Activated CD8-positive, alpha-beta memory T cell treated with anti-CD3 and anti-CD28 coated beads, Interleukin-2, amount 50 U/mL, for 1 hour (primary cell): ENCODE results near the gene GGNBP2.
"Not testable (repeated sequence)": the region's sequence is repeated elsewhere in the genome, so short reads cannot be mapped to it uniquely, and the experiment has no call there.

ENCODE experiments used
- DNase-seq: peaks from one replicate; pipeline ENCODE4 v3.0.0-alpha.2; 2020; ENCODE audit errors: extremely low read depth

GGNBP2 gene, protein sequence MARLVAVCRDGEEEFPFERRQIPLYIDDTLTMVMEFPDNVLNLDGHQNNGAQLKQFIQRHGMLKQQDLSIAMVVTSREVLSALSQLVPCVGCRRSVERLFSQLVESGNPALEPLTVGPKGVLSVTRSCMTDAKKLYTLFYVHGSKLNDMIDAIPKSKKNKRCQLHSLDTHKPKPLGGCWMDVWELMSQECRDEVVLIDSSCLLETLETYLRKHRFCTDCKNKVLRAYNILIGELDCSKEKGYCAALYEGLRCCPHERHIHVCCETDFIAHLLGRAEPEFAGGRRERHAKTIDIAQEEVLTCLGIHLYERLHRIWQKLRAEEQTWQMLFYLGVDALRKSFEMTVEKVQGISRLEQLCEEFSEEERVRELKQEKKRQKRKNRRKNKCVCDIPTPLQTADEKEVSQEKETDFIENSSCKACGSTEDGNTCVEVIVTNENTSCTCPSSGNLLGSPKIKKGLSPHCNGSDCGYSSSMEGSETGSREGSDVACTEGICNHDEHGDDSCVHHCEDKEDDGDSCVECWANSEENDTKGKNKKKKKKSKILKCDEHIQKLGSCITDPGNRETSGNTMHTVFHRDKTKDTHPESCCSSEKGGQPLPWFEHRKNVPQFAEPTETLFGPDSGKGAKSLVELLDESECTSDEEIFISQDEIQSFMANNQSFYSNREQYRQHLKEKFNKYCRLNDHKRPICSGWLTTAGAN

DNA sequence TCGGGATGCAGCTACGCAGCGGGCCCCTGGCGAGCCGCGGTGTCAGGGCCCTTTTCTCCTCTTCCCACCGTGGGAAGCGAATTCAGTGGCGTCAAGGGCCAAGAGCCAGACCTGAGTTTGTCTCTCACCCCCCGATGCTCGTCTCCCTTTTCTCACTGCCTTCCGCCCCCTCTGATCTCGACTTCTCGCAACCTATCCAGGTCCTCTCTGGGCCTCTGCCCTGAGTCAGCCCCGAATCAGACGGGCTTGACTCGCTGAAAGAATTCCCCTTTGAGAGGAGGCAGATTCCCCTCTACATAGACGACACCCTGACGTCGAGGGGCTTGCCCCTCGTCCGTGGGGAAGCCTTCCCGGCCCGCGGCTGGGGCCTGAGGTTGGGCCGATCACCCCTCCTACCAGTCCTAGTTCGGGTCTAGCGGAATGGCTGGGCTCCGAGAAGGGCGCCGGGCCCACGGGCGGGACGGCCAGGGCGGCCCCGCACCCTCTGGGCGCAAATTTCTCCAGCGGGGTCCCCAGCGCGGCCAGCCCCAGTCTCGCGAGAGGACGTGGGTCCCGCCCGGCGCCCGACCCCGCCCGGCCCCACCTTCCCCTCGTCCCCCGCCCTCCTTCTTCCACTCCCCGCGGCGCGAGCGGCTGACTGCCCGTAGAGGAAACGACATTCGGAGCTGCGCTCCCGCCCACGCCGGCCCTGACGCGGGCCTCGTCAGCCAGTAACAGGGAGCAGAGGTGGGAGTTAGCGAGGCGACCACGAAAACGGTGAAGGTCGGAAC, at the start of gene GGNBP2:
Gene GGNBP2 (plus strand): TSS at position 613 of the 770 bp plus-strand sequence. CDS start 806 bp downstream, outside the sequence.
- DNase-seq, result peak; percentile 83

DNA sequence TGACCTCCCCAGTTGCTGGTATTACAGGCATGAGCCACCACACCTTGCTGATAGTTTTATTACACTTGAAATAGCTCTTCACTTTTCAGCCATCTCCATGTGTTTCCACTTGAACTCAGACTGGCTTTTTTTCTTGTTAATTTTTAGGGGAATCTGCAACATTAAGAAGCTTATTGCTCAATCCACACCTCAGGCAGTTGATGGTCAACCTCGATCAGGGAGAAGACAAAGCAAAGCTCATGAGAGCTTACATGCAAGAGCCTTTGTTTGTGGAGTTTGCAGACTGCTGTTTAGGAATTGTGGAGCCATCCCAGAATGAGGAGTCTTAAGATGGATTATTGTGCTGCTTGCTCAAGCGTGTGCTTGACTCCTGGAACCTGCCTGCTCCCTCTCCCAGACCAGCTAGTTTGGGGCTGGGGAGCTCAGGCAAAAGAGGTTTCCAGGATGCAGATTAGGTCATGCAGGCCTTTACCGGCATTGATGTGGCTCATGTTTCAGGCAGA, 49.6 kb upstream of the GGNBP2 start:
- DNase-seq, result no peak

DNA sequence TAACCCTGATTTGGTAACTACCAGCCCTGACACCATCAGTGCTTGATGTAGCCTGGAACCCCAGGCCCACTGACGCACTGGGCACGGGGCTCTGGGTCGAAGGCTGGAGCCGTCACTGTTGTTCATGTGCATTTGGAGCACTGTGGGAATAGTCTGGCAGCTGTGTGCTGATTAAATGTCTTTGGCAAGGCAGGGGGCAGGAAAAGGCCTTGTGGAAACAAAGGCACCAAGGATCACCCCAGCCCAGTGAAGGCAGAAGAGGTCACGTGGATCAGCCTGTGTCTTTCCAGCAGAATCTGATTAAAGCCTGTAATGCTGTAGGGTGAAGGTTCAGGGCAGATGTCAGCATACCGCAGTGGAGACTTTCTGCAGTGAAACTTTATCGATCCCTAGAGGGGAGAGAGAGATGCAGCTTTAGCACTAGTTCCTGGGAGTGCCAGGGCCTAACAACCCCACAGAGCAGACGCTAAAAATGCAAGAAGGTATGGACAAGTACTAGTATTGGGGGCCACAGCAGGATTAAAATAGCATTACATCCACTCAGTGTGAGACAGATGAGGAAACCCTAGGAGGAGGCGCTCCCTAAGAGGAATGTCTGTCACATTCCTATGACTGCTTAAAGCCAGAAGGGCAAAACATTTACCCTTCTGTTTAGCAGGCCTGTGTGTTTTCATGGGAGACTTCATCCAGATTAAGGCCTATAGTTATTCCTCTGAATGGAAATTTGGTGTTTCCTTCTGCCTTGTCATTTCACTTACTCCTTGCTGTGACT, 48.5 kb upstream of the GGNBP2 start:
- no peak for DNase-seq

DNA sequence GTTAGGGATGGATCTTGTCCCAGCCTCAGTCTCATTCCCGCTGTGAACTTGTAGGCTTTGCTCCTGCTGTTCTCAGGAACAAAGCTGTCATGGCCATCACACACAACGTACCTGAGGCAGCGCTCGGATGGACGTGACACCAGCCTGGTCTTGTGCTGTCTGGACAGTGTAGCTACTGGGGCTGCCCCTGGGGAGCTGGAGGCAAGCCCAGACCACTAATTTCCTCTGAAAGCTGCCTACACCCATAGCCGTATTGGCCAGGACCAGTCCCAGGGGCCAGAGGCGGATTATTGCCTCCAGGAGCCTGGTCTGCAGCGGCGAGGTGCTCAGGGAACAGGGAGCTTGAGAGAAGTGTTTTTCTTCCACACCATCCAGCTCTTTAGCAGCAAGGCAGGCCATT, 46.6 kb upstream of the GGNBP2 start:
- no peak for DNase-seq

DNA sequence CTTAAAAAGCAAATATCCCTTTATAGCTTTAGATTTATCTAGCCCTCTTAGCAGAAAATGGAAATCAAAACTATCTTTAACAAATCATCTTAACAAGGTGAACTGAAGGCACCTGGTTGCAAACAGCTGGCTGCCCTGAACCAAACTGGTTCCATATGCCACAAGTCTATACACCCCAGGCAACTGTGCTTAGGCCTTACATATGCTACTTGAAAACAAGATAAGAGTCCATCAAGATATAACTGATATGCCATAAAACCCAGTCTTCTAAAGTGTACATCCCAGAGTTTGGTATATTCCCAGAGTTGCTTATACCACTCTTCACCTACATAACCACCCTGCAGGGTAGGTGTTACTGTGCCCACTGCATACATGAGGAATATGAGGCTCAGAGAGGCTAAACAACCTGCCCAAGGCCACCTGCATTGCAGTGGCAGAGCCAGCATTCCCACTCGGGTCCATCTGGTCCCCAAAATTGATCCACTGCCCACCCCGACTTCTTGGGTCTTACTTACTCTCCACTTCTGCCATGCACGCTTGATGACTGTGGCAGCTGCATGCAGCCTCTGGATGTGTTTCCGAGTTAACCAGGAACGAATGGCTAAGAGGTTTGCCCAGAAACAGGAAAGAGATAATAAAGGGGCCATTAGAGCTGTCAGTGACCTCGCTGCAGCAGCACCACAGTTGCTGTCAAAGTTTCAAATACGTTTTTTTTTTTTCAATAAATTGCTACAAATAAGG, 46.0 kb upstream of the GGNBP2 start:
- DNase-seq, result no peak

DNA sequence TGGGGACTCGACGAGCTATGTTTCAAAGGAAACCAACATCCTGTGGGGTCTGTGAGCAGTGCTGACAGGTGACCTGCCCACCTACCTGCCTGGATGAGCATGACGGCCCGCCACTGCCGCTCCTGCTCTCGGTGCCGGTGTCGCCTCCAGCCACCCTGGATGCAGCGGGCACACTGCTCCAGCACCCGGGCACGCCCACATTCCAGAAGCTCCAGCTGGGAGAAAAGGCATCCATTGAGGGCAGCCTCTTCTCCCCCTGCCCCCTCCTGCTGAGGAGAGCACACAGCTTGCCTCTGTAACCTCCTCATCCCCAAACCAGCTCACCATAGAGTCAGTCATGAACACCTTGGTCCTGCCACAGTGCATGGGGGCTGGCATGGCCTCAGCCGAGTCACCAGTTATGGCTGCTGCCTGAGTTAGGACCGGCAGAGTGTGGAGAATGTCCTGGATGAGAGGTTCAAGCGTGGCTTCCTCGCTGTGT, 43.9 kb upstream of the GGNBP2 start:
- DNase-seq, result no peak

DNA sequence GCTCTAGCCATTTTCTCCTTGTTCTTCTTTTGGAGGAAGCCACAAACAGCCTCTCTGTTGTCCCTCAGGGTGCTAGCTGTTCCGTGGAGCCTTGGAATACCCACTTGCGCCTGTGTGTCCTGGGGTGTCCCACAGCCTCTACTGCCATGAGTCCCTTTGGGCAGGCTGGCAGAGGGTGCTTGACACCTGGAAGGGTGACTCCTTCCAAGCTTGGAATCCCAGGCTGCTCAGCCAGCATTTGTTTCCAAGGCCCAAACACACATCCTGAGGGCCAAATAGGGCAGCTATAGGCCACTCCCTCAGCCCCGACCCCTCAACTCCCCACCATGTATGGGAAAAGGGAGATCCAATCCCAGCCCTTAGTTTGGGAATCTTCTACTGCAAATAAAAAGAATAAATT, 43.4 kb upstream of the GGNBP2 start:
- DNase-seq, result no peak

DNA sequence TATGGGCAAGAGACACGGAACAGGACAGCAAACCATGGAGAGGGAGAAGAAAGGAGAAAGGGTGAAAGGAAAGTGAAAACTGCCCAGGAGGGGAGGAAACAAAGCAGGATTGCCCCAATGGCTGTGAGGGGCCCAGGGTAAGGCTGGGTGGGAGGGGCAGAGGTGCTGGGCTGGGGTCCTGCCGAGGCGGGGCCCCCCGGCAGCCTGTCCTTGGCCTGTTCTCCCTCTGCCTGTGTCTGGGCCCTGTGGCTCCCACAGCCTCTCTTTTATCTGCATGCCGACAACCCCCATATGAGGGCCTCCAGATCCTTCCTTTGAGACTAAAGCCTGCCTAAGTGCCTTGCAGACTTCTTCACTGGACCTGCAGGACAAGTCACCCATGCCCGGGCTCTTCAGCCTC, 42.8 kb upstream of the GGNBP2 start:
- DNase-seq, result no peak

DNA sequence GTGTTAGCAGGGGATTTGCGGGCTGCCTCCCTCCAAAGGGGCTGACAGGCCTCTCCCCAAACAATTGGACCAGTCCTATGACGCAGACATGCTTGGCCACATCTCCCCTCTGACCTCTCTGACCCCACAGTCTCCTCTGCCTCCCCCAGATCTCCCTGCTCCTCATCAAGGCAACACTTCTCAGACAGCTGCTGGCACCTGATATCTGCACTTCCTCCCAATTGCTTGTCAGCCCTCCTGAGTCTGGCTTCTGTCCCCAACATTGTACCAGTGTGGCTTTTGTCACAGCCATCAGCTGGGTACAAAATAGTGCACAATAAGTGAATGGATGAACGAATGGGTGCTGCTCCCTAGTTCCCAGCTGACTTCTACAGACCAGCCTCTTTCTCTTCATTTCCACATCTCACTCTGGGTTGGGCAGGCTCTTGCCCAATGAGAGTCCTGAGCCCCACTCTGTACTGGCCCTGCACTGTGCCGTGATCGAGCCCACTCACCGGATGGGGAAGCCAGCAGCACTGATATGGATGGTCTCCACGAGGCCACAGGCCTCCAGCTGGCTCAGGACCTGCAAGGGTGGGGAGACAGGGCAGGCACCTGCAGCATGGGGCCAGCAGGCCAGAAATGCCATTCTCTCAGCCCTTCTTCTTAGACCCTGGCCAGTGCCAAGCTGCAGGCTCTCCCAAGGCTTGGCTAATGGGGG, 41.1 kb upstream of the GGNBP2 start:
- DNase-seq, result no peak

DNA sequence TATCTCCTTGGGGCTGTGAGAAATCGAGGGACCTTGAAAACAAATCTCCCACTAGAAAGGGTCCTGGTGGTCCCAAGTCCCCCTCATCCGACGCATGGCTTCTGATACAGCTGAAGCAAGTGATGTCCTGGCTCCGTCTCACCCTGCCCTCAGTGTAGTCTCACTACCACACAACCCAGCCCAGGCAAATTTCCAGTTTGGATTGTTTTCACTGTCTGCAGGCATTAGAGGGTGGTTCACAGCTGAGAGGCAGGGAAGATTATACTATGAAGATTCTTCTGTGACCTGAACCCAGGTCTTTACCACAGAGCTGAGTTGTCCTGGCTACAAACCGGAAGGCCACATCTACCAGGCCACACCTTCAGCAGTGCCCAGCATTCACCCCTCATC, 40.6 kb upstream of the GGNBP2 start:
- DNase-seq, result no peak

DNA sequence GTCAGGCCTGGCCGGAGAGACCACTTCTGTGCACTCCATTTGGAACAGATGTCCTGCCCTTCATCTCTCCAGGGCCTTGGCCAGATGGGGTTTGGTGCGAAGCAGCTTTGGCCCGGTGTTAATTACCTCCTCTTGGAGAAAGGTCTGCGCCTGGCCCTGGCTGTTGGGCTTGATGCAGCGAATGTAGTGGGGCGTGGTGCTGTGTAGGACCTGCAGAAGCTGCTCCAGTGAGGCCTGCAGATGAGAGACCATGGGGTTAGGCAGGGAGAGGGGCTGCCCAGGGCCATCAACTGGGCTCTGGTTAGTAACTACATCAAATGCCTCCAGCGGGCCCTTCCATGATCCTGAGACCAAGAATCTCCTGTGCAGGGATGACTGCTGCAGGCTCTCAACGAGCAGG, 39.5 kb upstream of the GGNBP2 start:
- no peak for DNase-seq

DNA sequence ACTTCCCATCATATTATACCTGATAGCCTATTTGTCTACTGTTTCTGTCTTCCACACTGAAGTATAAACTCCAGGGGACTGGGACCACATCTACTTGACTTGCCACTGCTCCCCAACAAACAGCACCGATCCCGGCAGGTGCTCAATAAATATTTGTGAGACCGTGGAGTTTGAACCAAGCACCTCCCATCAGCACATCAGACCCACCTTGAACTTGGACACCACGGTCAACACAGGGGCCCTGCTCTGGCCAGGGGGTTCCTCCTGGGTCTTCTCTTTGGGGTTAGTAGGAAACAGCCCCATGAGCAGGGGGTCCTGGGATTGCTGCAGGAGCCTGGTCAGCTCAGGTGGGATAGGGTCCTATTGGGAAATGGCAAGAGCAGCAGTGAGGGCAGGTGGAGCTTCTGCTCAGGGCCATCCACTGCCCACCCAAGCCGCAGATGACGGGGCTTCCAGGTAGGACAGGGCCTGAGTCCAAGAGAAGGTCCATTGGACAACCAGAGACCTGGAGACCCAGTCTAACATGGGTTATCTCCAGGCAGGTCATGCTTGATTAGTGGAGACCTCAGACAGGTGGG, 38.4 kb upstream of the GGNBP2 start:
- no peak for DNase-seq

DNA sequence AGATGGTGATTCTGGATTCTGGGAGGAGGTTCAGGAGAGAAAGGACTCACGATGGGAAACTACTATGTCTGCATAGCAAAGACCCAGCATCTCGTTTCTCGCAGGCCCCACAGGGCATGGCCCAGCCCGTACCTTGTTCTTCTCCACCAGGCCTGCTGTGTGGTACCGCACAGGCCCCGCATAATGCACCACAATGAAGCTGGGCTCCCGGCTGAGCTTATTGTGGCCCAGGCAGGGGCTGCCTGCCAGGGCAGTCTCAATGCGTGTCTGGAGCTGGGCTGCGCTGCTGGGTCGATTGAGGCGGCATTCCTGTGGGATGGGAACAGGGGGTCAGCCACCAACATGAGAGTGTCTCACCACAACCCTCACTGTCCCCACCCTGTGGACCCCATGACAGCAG, 37.9 kb upstream of the GGNBP2 start:
- no peak for DNase-seq

DNA sequence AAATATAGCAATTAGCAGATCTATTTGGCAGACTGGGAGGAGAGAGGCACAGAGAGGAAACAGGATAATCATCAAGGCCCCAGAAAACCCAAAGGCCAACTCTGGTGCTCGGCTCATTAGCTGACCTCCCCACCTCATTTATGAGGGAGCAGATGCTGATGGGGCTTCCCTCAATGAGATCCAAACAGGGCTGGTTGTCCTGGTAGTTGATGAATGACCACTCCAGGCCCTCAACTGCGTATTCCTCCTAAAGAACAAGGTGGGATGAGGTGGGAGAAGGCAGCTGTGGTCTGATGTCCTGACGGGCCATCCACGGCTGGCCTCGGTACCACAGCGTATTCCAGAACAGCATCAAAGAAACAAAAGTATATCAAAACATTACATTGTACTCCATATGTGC, 37.5 kb upstream of the GGNBP2 start:
- no peak for DNase-seq

DNA sequence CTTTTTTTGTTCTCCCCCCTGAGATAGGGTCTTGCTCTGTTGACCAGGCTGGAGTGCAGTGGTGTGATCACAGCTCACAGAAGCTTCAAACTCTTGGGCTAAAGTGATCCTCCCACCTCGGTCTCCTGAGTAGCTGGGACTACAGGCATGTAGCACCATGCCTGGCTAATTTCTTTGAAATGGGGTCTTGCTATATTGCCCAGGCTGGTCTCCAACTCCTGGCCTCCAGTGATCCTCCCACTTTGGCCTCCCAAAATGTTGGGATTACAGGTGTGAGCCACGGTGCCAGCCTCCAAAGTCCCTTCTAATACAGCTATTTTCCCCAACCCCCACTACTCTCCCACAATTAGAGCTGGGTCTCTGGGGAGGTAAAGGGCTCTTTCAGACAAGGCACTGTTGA, 36.3 kb upstream of the GGNBP2 start:
- not testable (repeated sequence) for DNase-seq

DNA sequence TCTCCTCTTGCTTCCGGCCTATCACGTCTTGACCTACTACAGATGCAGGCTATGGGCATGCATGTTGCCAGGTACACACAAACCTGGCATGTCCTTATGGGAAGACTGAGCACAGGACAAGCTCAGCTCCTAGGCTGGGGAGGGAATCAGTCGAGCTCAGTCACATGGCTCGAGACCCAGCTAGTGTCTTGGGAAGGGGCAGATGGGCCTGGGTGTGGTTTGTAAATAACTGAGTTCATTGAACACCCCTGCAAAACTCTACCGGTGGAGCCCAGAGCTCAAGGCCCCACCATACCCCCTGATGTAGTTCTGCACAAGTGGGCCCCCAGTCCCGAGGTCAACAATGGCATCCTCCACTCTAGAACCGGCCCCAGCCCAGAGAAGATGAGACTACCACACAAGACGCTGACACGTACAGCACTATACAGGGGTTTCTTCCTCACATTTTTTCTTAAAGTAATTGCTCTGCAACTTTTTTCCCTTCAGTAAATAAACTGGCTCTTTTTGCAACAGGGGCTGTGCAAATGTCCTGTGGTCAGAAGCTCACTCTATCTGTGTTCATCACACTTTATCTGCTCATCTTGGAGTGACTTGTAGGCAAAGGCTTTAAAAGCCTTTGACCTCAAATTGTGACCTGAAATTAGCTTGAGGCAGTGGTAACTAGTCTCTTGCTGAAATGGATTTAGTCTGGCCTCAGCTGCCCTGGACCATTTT, 35.3 kb upstream of the GGNBP2 start:
- no peak for DNase-seq

DNA sequence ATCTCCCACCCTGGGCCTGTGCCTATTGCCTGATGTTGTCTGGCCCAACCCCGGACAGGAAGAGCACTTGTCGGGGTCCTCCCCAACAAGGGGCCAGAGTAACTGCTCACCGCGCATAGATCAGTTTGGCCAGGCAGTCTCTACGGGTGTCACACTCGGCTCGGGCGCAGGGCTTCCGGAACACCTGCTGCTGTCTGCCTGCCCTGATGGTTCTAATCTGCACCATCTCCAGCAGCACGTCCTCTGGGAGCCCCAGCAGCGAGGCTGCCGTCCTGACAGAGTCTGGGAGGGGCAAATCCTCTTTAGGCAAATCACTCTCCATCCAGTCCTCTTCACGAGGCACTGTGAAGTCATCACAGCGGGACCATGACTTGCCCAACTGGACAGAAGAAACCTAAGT, 34.1 kb upstream of the GGNBP2 start:
- DNase-seq, result no peak

DNA sequence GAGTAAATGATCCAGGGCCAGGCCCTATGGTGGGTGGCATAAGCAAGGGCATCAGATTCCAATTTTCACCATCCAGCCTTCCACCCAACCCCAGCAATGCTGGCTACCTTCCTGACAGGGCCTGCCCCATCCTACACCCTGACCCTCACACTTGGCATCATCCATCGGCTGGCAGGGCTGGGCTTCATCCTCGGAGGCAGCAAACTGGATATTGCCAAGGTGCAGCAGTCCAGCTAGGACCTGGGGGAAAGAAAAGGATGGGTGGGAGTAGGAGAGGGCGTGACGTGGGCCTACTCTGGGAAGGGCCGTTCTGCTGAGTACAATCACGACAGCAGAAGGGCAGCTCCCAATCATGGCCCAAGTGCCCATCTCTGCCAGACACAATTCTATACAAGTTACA, 33.5 kb upstream of the GGNBP2 start:
- no peak for DNase-seq

DNA sequence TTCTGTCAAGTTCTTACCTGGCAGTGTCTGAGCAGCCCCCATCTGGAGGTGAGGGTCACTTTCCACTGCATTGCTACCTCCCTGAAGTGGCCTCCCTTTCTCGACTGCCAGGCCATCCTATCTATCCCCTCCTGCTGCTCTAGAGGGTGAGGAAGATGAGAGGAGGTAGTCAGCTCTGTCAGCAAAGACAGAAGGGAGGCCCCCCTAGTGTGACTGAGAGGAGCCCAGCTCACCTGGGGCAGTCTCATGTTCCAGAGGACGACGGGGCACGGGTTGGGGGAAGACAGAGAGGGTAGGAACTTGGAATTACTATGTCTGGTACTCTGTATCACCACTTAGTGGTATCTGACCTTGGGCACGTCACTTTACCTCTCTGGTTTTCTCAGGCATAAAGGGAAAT, 32.1 kb upstream of the GGNBP2 start:
- no peak for DNase-seq
